ENCODE measurements around the gene GINS2.

The GINS2 gene

GRCh38 chr16:85687651-85688471, 893 bp downstream of the GINS2 start:
- no peak for DNase-seq

- DNase-seq, result no peak
Observed at GRCh38 chr16:85686912-85687591, 1.7 kb downstream of the GINS2 start.

- DNase-seq, result no peak
Observed at GRCh38 chr16:85685251-85685650, 3.5 kb downstream of the GINS2 start.

GRCh38 chr16:85683363-85683762, 5.4 kb downstream of the GINS2 start:
- no peak for DNase-seq

GRCh38 chr16:85682516-85682915, 6.2 kb downstream of the GINS2 start:
- no peak for DNase-seq

- no peak for DNase-seq
Observed at GRCh38 chr16:85681255-85681654, 7.5 kb downstream of the GINS2 start.

- no peak for DNase-seq
Observed at GRCh38 chr16:85680352-85680944, 8.3 kb downstream of the GINS2 start.

GRCh38 chr16:85679870-85680269, 8.9 kb downstream of the GINS2 start:
- no peak for DNase-seq

- DNase-seq, result no peak
Observed at GRCh38 chr16:85678821-85679220, 9.9 kb downstream of the GINS2 start.

GRCh38 chr16:85678016-85678415, 10.7 kb downstream of the GINS2 start:
- no peak for DNase-seq

GRCh38 chr16:85677383-85677967, 11.3 kb downstream of the GINS2 start:
- DNase-seq, result no peak

GRCh38 chr16:85676466-85676865, 12.3 kb downstream of the GINS2 start:
- no peak for DNase-seq

- DNase-seq, result no peak
Observed at GRCh38 chr16:85675251-85675874, 13.4 kb downstream of the GINS2 start.

- no peak for DNase-seq
Observed at GRCh38 chr16:85674828-85675227, 13.9 kb downstream of the GINS2 start.

- DNase-seq, result no peak
Observed at GRCh38 chr16:85674418-85674755, 14.4 kb downstream of the GINS2 start.

GRCh38 chr16:85673529-85674417, 15.0 kb downstream of the GINS2 start:
- no peak for DNase-seq

GRCh38 chr16:85670840-85671239, 17.9 kb downstream of the GINS2 start:
- DNase-seq, result no peak

- DNase-seq, result no peak
Observed at GRCh38 chr16:85668676-85669424, 19.9 kb downstream of the GINS2 start.

- DNase-seq, result no peak
Observed at GRCh38 chr16:85667841-85668413, 20.8 kb downstream of the GINS2 start.

GRCh38 chr16:85667261-85667660, 21.5 kb downstream of the GINS2 start:
- no peak for DNase-seq

GRCh38 chr16:85665929-85666328, 22.8 kb downstream of the GINS2 start:
- DNase-seq, result no peak
